Measurements from ENCODE around the gene RNF126.
A peak's percentile ranks its signal among the peaks of the same experiment; 100 is the strongest.
"Not testable (repeated sequence)": the region's sequence is repeated elsewhere in the genome, so short reads cannot be mapped to it uniquely, and the experiment has no call there.

The RNF126 gene

GRCh38 chr19:609004-609346 is 54.0 kb downstream of the RNF126 start:
- DNase-seq, result no peak

GRCh38 chr19:608155-609003 is 54.6 kb downstream of the RNF126 start:
- no peak for DNase-seq

DNA sequence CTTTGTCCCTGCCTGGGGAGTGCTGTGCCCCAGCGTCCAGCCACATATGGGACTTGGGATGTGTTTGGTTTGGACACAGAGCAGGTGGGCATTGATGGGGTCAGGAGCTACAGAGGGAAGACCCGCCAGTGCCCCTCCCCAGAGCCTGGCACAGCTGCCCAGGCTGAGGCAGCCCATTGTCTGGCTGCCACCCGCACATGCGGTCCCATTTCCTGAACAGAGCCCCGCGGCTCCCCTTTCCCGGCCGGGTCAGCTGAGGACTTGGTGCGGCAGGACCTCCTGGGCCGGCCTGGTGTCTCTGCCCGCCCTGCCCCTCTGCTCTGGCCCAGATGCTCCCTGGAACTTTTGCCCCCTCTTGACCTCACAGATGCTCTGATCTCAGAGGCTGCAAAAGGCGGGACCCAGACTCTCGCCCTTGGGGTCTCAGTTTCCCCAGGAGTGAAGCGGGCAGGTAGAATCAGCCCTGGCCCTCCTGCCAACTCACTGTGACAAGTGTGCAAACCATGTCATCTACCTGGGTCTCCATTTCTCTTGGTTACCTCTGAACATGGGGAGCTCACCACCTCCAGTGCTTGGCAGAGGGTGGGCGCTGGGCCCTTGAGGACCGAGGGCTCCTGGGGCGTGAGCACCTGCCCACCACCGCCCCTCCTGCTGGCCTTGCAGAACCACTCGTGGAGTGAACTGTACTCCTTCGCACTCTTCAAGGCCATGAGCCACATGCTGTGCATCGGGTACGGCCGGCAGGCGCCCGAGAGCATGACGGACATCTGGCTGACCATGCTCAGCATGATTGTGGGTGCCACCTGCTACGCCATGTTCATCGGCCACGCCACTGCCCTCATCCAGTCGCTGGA is 55.5 kb downstream of the RNF126 start:
- no peak for DNase-seq

DNA sequence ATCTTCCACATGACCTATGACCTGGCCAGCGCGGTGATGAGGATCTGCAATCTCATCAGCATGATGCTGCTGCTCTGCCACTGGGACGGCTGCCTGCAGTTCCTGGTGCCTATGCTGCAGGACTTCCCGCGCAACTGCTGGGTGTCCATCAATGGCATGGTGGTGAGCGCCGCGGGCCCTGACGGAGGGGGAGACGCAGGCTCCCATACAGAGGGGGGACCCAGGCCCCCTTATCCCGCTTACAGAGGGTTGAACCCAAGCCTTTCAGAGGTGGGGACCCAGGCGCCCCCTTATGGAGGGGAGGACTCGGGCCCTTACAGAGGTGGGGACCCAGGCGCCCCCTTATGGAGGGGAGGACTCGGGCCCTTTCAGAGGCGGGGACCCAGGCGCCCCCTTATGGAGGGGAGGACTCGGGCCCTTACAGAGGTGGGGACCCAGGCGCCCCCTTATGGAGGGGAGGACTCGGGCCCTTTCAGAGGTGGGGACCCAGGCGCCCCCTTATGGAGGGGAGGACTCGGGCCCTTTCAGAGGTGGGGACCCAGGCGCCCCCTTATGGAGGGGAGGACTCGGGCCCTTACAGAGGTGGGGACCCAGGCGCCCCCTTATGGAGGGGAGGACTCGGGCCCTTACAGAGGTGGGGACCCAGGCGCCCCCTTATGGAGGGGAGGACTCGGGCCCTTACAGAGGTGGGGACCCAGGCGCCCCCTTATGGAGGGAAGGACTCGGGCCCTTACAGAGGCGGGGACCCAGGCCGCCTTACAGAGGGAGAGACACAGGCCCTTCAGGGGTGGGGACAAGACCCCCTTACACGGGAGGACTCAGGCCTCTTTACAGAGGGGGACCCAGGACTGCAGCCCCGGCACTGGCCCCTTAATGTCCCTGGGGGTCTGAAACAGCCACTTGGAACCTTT is 57.7 kb downstream of the RNF126 start:
- DNase-seq, result peak; percentile 68

DNA sequence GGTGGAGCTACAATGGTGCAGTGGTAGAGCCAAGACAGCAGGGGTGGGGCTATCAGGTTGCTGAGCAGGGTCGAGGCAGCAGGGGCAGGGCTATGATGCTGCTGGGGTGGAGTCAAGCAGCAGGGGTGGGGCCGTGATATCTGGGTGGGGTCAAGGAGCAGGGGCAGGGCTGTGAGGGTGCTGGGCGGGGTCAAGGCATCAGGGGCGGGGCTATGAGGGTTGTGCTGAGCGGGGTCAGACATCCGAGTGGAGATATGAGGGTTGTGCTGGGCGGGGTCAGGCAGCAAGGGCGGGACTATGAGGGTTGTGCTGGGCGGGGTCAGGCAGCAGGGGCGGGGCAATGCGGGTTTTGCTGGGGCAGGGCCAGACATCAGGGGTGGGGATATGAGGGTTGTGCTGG is 58.7 kb downstream of the RNF126 start:
- peak; percentile 80 for DNase-seq

- not testable (repeated sequence) for DNase-seq
Observed at GRCh38 chr19:603779-604178, 59.2 kb downstream of the RNF126 start.

DNA sequence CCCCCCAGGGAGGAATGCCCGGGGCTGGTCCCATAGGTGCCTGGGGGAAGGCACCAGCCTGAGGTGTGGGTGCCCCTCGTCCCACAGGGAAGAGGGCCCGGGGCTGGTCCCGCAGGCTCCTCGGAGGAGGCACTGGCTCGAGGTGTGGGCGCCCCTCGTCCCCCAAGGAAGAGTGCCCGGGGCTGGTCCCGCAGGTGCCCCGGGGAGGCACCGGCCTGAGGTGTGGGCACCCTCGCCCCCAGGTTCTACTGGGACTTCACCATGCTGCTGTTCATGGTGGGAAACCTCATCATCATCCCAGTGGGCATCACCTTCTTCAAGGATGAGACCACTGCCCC is 59.7 kb downstream of the RNF126 start:
- DNase-seq, result not testable (repeated sequence)

DNA sequence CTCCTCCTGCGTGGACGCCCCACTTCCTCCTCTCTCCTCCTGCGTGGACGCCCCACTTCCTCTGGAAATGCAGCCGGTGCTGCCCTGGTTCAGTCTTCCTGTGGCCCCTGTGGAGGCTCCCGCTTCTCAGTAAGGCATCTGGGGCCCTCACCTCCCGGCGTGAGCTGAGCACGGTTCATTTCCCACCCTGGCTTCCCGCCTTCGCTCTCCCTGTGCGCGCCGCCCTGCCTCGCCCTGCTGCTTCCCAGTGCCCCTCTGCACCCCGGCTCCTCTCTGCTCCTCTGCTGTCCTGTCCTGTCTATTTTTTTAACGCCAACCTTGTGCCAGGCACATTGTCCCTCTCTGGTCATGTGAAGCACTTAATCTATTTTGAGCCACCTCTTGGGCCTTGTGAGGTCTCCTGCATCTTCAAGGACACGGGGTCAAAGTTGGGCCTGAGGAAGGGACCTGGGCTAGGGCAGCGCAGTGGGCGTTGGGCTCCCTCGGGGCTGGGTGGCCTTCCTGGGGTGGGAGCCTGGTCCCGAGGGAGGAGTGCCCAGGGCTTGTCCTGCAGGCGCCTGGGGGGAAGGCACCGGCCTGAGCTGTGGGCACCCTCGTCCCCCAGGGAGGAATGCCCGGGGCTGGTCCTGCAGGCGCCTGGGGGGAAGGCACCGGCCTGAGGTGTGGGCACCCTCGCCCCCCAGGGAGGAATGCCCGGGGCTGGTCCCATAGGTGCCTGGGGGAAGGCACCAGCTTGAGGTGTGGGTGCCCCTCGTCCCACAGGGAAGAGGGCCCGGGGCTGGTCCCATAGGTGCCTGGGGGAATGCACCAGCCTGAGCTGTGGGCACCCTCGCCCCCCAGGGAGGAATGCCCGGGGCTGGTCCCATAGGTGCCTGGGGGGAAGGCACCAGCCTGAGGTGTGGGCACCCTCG is 60.4 kb downstream of the RNF126 start:
- no peak for DNase-seq

GRCh38 chr19:601790-602189 is 61.2 kb downstream of the RNF126 start:
- no peak for DNase-seq

DNA sequence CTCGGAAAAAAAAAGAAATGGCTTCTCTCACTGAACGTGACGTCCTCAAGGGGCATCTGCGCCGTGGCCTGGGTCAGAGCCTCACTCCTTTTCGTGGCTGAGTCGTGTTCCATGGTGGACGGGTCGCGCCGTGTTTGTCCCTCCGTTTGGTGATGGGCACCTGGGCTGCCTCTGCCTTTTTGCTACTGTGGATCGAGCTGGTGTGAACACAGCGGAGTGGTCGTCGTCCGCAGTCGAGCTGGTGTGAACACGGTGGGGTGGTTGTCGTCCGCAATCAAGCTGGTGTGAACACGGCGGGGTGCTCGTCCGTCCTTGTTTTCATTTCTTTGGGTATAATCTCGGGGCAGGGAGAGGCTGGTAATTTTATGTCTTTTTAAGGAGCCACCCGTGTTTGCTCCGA is 61.7 kb downstream of the RNF126 start:
- no peak for DNase-seq

Measured in stimulated activated CD4-positive, alpha-beta T cell treated with anti-CD3 and anti-CD28 coated beads, Interleukin-1b, Interleukin-23, amount 100 ng/mL, for 48 hours (primary cell).